Fibroblast of skin of right quadriceps (primary cell): ENCODE results near the gene ATP8B2.
A peak's percentile ranks its signal among the peaks of the same experiment; 100 is the strongest.
"Not testable (repeated sequence)": the region's sequence is repeated elsewhere in the genome, so short reads cannot be mapped to it uniquely, and the experiment has no call there.

Experiments used
- DNase-seq: peaks from one replicate; pipeline ENCODE4 v3.0.0-alpha.2; 2013

ATP8B2 gene

GRCh38 chr1:154347961-154348360 lies 22.6 kb downstream of the ATP8B2 start:
- DNase-seq, result no peak

GRCh38 chr1:154348429-154349076 lies 23.2 kb downstream of the ATP8B2 start:
- DNase-seq, result no peak

- no peak for DNase-seq
Measured at GRCh38 chr1:154349121-154349520, 23.8 kb downstream of the ATP8B2 start.

GRCh38 chr1:154350383-154350782 lies 25.1 kb downstream of the ATP8B2 start:
- DNase-seq, result no peak

GRCh38 chr1:154351363-154352068 lies 26.2 kb downstream of the ATP8B2 start:
- no peak for DNase-seq

- DNase-seq, result no peak
Measured at GRCh38 chr1:154352245-154352580, 26.9 kb downstream of the ATP8B2 start.

GRCh38 chr1:154352581-154353459 lies 27.5 kb downstream of the ATP8B2 start:
- peak; percentile 36 for DNase-seq

GRCh38 chr1:154353460-154353904 lies 28.2 kb downstream of the ATP8B2 start:
- DNase-seq, result peak; percentile 23

GRCh38 chr1:154353966-154354365 lies 28.6 kb downstream of the ATP8B2 start:
- no peak for DNase-seq

GRCh38 chr1:154358519-154358918 lies 33.2 kb downstream of the ATP8B2 start:
- no peak for DNase-seq

- DNase-seq, result no peak
Measured at GRCh38 chr1:154360288-154360687, 35.0 kb downstream of the ATP8B2 start.

- not testable (repeated sequence) for DNase-seq
Measured at GRCh38 chr1:154360881-154361280, 35.6 kb downstream of the ATP8B2 start.

GRCh38 chr1:154361357-154361756 lies 36.0 kb downstream of the ATP8B2 start:
- DNase-seq, result no peak

- DNase-seq, result no peak
Measured at GRCh38 chr1:154371436-154371835, 46.1 kb downstream of the ATP8B2 start.

- not testable (repeated sequence) for DNase-seq
Measured at GRCh38 chr1:154373777-154374357, 48.5 kb downstream of the ATP8B2 start.

- DNase-seq, result no peak
Measured at GRCh38 chr1:154379301-154379700, 54.0 kb downstream of the ATP8B2 start.

- no peak for DNase-seq
Measured at GRCh38 chr1:154384650-154385489, 59.5 kb downstream of the ATP8B2 start.

GRCh38 chr1:154386643-154387352 lies 61.5 kb downstream of the ATP8B2 start:
- DNase-seq, result peak; percentile 27

- DNase-seq, result no peak
Measured at GRCh38 chr1:154391086-154391770, 65.9 kb downstream of the ATP8B2 start.

- no peak for DNase-seq
Measured at GRCh38 chr1:154398141-154398540, 72.8 kb downstream of the ATP8B2 start.

GRCh38 chr1:154398678-154399077 lies 73.4 kb downstream of the ATP8B2 start:
- DNase-seq, result no peak
